Measurements from ENCODE around the gene TSEN15. TPM values are rescaled to one million over a fixed set of nuclear protein-coding genes. Genes with fewer than 3 reads are reported as not detected.

Gene TSEN15
- total and polyA plus RNA-seq, 10 of the 15 experiments (the other 5 are each of a cell fraction or from before 2014, with no cell fraction given), result 21.1 to 136 (median 70.2) TPM

DNA sequence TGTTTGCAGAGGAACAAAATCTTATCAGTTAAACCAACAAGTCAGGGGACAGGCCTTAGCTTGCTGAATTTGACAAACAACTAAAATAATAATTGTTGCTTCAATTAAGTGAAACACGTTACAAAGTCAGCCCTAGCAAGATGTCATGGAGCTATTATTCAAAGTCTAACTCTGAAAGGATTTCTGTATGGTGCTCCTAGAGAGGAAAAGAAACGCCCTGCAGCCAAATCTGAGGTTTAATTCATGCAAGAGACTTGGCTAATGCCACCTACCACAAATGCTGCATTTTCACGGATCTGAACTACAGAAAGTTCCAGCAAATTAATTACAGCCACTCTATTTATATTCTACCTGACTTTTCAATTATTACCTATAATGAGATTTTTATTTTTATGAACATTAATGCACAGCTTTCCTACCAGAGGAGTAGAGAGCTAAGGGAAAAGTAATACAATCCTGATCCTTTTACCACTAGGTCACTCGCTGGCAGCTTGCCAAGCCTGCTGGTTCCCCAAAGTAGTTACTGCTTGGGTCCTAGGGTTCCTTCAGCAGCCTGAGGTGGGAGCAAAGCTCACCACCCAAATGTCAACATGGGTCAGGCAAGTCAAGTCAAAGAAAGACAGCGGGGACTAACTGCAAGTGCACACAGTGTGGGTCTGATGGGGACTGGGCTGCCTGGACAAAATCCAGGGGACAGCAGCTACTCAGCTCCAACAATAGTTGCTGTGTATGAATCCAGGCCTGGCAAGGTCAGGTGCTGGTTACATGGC is 22.5 kb upstream of the TSEN15 start:
- in situ Hi-C loops (cut with MboI), result no loop called here
- no peaks in the 10 kb centered on the region for H3K4me1 ChIP-seq (ENCODE audit: control insufficient read depth, insufficient read depth, low read length)
- RAD21 ChIA-PET (ENCODE audit: unreplicated experiment), result no interaction called here
- DNase-seq (ENCODE audit: low read depth, low spot score) (no peak), FAIRE-seq (no peak), ATAC-seq (no peak)
- POLR2A ChIA-PET, result no interaction called here
- H3K36me3 ChIP-seq (ENCODE audit: control insufficient read depth in 2 of 2, insufficient read depth in 2 of 2, low read length in 1 of 2), result no peaks in the 10 kb centered on the region
- peaks cover 0 to 12% of the 10 kb centered on the region in 2 experiments; a peak in 1 of 4 replicates for H3K27me3 ChIP-seq (replicated peaks in 1 of 2; ENCODE audit: control insufficient read depth in 2 of 2, insufficient read depth in 2 of 2, low read length in 1 of 2)
- H3K9ac ChIP-seq (ENCODE audit: control insufficient read depth, insufficient read depth, low read length), result no peak overlapping the region
- no TSS peak for BruUV-seq (replicated peaks)
- 17% methylated on average over 5 of the region's 5 CpGs for WGBS (ENCODE audit: insufficient coverage, insufficient replicate concordance, low lambda C conversion rate, missing lambda C conversion rate)
- no peaks in the 10 kb centered on the region for H3K79me2 ChIP-seq (ENCODE audit: control insufficient read depth, insufficient read depth, low read length)
- H3K4me2 ChIP-seq (ENCODE audit: control insufficient read depth, insufficient read depth), result no peak overlapping the region
- TF ChIP-seq JUNB (IDR thresholded peaks at IDR 0.05), result no peak
- TF ChIP-seq, protein P1, sequence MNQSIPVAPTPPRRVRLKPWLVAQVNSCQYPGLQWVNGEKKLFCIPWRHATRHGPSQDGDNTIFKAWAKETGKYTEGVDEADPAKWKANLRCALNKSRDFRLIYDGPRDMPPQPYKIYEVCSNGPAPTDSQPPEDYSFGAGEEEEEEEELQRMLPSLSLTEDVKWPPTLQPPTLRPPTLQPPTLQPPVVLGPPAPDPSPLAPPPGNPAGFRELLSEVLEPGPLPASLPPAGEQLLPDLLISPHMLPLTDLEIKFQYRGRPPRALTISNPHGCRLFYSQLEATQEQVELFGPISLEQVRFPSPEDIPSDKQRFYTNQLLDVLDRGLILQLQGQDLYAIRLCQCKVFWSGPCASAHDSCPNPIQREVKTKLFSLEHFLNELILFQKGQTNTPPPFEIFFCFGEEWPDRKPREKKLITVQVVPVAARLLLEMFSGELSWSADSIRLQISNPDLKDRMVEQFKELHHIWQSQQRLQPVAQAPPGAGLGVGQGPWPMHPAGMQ (IDR thresholded peaks at IDR 0.05; ENCODE audit: borderline replicate concordance), result no peak
- TF ChIP-seq, protein P2, sequence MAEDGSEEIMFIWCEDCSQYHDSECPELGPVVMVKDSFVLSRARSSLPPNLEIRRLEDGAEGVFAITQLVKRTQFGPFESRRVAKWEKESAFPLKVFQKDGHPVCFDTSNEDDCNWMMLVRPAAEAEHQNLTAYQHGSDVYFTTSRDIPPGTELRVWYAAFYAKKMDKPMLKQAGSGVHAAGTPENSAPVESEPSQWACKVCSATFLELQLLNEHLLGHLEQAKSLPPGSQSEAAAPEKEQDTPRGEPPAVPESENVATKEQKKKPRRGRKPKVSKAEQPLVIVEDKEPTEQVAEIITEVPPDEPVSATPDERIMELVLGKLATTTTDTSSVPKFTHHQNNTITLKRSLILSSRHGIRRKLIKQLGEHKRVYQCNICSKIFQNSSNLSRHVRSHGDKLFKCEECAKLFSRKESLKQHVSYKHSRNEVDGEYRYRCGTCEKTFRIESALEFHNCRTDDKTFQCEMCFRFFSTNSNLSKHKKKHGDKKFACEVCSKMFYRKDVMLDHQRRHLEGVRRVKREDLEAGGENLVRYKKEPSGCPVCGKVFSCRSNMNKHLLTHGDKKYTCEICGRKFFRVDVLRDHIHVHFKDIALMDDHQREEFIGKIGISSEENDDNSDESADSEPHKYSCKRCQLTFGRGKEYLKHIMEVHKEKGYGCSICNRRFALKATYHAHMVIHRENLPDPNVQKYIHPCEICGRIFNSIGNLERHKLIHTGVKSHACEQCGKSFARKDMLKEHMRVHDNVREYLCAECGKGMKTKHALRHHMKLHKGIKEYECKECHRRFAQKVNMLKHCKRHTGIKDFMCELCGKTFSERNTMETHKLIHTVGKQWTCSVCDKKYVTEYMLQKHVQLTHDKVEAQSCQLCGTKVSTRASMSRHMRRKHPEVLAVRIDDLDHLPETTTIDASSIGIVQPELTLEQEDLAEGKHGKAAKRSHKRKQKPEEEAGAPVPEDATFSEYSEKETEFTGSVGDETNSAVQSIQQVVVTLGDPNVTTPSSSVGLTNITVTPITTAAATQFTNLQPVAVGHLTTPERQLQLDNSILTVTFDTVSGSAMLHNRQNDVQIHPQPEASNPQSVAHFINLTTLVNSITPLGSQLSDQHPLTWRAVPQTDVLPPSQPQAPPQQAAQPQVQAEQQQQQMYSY (CRISPR knock-in tag; IDR thresholded peaks at IDR 0.05), result no peak
- TF ChIP-seq PAX8 (IDR thresholded peaks at IDR 0.05), result no peak
- no peak for TF ChIP-seq POLR2AphosphoS5 (IDR thresholded peaks at IDR 0.05; ENCODE audit: low read length)
- no peak for TF ChIP-seq IKZF1 (conservative IDR thresholded peaks at IDR 0.05)
- no peak for TF ChIP-seq ZNF622 (IDR thresholded peaks at IDR 0.05)
- no peak for TF ChIP-seq ZNF217 (IDR thresholded peaks at IDR 0.05)
- TF ChIP-seq SREBF1 (IDR thresholded peaks at IDR 0.05; ENCODE audit: low read length), result no peak
- TF ChIP-seq RAD21 (IDR thresholded peaks at IDR 0.05; ENCODE audit: insufficient read depth, low read depth, low read length), result no peak
- TF ChIP-seq SIX5 (IDR thresholded peaks at IDR 0.05; ENCODE audit: low read depth, low read length, severe bottlenecking), result no peak
- no peak for TF ChIP-seq YY1 (IDR thresholded peaks at IDR 0.05; ENCODE audit: low read depth, low read length)
- no peak for TF ChIP-seq ZNF24 (IDR thresholded peaks at IDR 0.05)
- no peaks in the 10 kb centered on the region for H3K9me3 ChIP-seq (replicated peaks; ENCODE audit: control insufficient read depth, insufficient read depth, low read length)
- no peak overlapping the region for H3K27ac ChIP-seq (ENCODE audit: control insufficient read depth, insufficient read depth)
- intact Hi-C loops (cut with micrococcal nuclease; ENCODE audit: unreplicated experiment), result no loop called here
- no peak overlapping the region for H2AFZ ChIP-seq (ENCODE audit: control insufficient read depth, low read depth, low read length)
- SMC1A ChIA-PET (ENCODE audit: uncharacterized antibody, unreplicated experiment), result interaction anchor here (0.7 to 1.1 kb wide), 4 partner anchors 11 to 59 kb away, joined by 3 to 4 read pairs (median 4); no protein-coding TSS in a partner anchor
- CTCF ChIA-PET, result interaction anchor here (1.4 kb wide), 1 partner anchor 49 kb away, joined by 3 read pairs; no protein-coding TSS in a partner anchor
- no peak overlapping the region for H3K4me3 ChIP-seq
- no peaks in the 10 kb centered on the region; the same call in 1 of the 2 replicates for H4K20me1 ChIP-seq (ENCODE audit: control insufficient read depth, insufficient read depth)
